CD4-positive, alpha-beta memory T cell (primary cell): Measurements from ENCODE around the gene UGT3A2. TPM values are rescaled to one million over a fixed set of nuclear protein-coding genes. Genes with fewer than 3 reads are reported as not detected.

ENCODE experiments used
- CTCF ChIA-PET: fragments of 350-600 bp; sonication (Branson Sonifier 250); formaldehyde crosslinking; loops from one replicate; lab custom pipeline; 2021; ENCODE audit warnings: inconsistent platforms; ENCODE audit not compliant: partially characterized antibody; lab: Charles Lee
- POLR2A ChIA-PET: fragments of 350-600 bp; sonication (Branson Sonifier 250); formaldehyde crosslinking; loops from one replicate; lab custom pipeline; 2021; ENCODE audit not compliant: partially characterized antibody; lab: Charles Lee
- DNase-seq, 5 donors: peaks; one replicate each; pipeline versions ENCODE4 v3.0.0 to v3.0.0-alpha.2; 2020 to 2022; ENCODE audit warnings: mixed read lengths in 1 of 5
- H3K27ac ChIP-seq: one replicate; pipeline ENCODE4 v1.7.0; 2013; ENCODE audit warnings: low read depth, low read length
- H3K27me3 ChIP-seq: 2 replicates; pipeline ENCODE4 v1.7.0; 2013; ENCODE audit warnings: mild to moderate bottlenecking, low read length, moderate library complexity; ENCODE audit not compliant: insufficient read depth
- H3K36me3 ChIP-seq: 2 replicates; pipeline ENCODE4 v1.7.0; 2013; ENCODE audit warnings: mild to moderate bottlenecking, low read length, moderate library complexity; ENCODE audit not compliant: insufficient read depth
- H3K4me1 ChIP-seq: 2 replicates; pipeline ENCODE4 v1.7.0; 2013; ENCODE audit warnings: mild to moderate bottlenecking, low read length, moderate library complexity; ENCODE audit not compliant: insufficient read depth
- H3K4me3 ChIP-seq, 2 donors: one replicate each; pipeline ENCODE4 v1.7.0; 2013; ENCODE audit warnings: low read length in 2 of 2, mild to moderate bottlenecking in 1 of 2
- H3K9me3 ChIP-seq, 2 donors: one replicate each; pipeline ENCODE4 v1.7.0; 2013; ENCODE audit warnings: low read length in 2 of 2, control low read depth in 1 of 2; ENCODE audit not compliant: control insufficient read depth in 1 of 2
- H3K27ac Mint-ChIP-seq, 7 donors: one replicate each; pipeline ENCODE4 v1.8.0; 2020 to 2021; ENCODE audit warnings: mixed read lengths in 7 of 7, mild to moderate bottlenecking in 6 of 7, inconsistent platforms in 3 of 7, moderate library complexity in 3 of 7
- H3K27me3 Mint-ChIP-seq, 2 donors: one replicate each; pipeline ENCODE4 v1.8.0; 2020 to 2021; ENCODE audit warnings: mixed read lengths in 2 of 2
- H3K36me3 Mint-ChIP-seq, 2 donors: one replicate each; pipeline ENCODE4 v1.8.0; 2020 to 2021; ENCODE audit warnings: mixed read lengths in 2 of 2, inconsistent platforms in 1 of 2, mild to moderate bottlenecking in 1 of 2
- H3K4me1 Mint-ChIP-seq, 4 donors: one replicate each; pipeline ENCODE4 v1.8.0; 2020 to 2021; ENCODE audit warnings: mixed read lengths in 4 of 4, mild to moderate bottlenecking in 1 of 4
- H3K4me3 Mint-ChIP-seq, 8 donors: one replicate each; pipeline ENCODE4 v1.8.0; 2020 to 2021; ENCODE audit warnings: mixed read lengths in 8 of 8, mild to moderate bottlenecking in 7 of 8, moderate library complexity in 6 of 8, inconsistent platforms in 3 of 8
- H3K9me3 Mint-ChIP-seq, 8 donors: one replicate each; pipeline ENCODE4 v1.8.0; 2020 to 2021; ENCODE audit warnings: mixed read lengths in 8 of 8, mild to moderate bottlenecking in 5 of 8, inconsistent platforms in 3 of 8, moderate library complexity in 1 of 8
- intact Hi-C: fragments of 100-400 bp; cut with micrococcal nuclease; formaldehyde crosslinking; loops from one replicate; pipeline ENCODE4 v1.15.1; 2023
- polyA plus RNA-seq, 2 donors: library from polyadenylated mRNA; unstranded; fragments of 300-500 nt; fragmentation: Illumina TruSeq; gene quantifications; one replicate each; pipeline ENCODE4 v1.2.3, GENCODE V29; 2021
- total RNA-seq, 2 experiments: library from RNA; stranded (reverse); gene quantifications; one replicate each; pipeline ENCODE4 v1.2.3, GENCODE V29; 2021

The UGT3A2 gene
- total and polyA plus RNA-seq, 4 experiments from 2014 or later: 0.17 TPM; not detected in 3

DNA sequence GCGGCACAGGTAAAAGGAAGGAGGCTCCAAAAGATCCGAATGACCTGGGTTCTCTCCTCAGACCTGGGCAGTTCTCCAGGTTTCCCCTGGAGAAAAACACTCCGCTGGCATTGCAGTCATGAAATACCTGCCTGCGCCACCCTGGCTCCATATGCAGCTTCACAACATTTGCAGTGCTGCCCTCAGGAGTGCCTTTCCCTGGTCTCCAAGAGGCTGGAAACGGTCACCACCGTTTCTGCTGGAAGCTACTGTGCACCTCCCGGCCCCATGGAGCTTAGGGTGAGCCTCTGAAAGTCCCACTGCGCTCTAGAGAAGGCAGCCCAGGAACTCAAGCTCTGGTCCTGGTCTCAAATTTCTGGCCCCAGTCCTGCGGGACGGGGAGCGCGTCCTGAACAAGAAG, 76.2 kb downstream of the UGT3A2 start:
- H3K4me3 Mint-ChIP-seq: no peak overlapping the region
- no peaks in the 10 kb centered on the region for H3K9me3 Mint-ChIP-seq
- H3K27ac Mint-ChIP-seq: no peak overlapping the region
- no peaks in the 10 kb centered on the region for H3K9me3 ChIP-seq
- peaks cover 16 to 19% of the 10 kb centered on the region in 2 donors for H3K27me3 Mint-ChIP-seq
- DNase-seq: no peak
- H3K36me3 Mint-ChIP-seq: no peaks in the 10 kb centered on the region
- CTCF ChIA-PET: no interaction called here
- H3K36me3 ChIP-seq: no peaks in the 10 kb centered on the region
- H3K27ac ChIP-seq: no peak overlapping the region
- peaks cover 0 to 2% (median 0%) of the 10 kb centered on the region in 4 donors for H3K4me1 Mint-ChIP-seq
- POLR2A ChIA-PET: no interaction called here
- intact Hi-C loops: no loop called here
- H3K4me3 ChIP-seq: no peak overlapping the region
- H3K4me1 ChIP-seq: no peaks in the 10 kb centered on the region
- no peaks in the 10 kb centered on the region for H3K27me3 ChIP-seq

DNA sequence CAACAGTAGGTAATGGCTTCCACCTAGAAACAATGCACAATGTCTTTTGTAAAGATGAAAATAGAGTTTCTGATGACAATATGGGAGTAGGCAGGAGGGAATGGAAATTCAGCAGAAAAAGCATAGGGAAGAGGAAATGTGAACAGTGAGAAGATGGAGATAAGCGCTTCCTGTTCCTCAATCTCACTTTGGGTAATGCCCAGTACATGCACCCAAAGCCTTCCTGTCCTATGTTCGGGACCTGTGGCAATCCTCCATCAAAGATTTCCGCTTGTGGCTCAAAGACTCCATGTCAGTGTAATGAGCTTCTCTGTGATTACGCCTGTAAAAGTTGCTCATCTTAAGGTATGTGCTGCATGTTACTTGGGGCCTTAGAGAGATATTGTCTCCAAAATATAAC, 78.2 kb downstream of the UGT3A2 start:
- intact Hi-C loops: no loop called here
- Histone ChIP-seq H3K27me3 (no peaks in the 10 kb centered on the region), H3K27ac (no peak overlapping the region), H3K9me3 (no peaks in the 10 kb centered on the region), H3K36me3 (no peaks in the 10 kb centered on the region), H3K4me1 (no peaks in the 10 kb centered on the region), H3K4me3 (no peak overlapping the region)
- peaks cover 0 to 2% (median 0%) of the 10 kb centered on the region in 4 donors for H3K4me1 Mint-ChIP-seq
- DNase-seq: no peak
- no peak overlapping the region for H3K27ac Mint-ChIP-seq
- peaks cover 0 to 2% (median 0%) of the 10 kb centered on the region in 8 donors for H3K9me3 Mint-ChIP-seq
- CTCF ChIA-PET: no interaction called here
- POLR2A ChIA-PET: no interaction called here
- H3K36me3 Mint-ChIP-seq: no peaks in the 10 kb centered on the region
- H3K27me3 Mint-ChIP-seq: peaks cover 14 to 20% of the 10 kb centered on the region in 2 donors
- H3K4me3 Mint-ChIP-seq: no peak overlapping the region

DNA sequence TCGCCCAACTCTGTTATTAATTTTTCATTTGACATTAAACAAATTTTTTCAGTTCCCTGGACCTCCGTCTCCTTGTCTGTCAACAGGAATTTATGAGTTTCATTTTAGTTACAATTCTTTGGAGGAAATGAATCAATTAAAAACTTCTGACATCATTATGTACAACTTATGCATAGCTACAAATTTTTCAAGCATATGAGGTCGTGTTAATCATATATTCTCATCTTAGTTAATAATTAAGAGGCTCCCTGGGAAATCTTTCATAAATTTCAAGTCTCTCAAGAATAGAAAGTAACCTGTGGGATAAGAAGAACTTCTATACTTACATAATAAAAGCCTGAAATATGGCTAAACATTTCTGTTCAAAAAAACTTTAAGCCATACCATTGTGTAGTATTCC, 78.9 kb downstream of the UGT3A2 start:
- Histone ChIP-seq H3K9me3 (no peaks in the 10 kb centered on the region), H3K36me3 (no peaks in the 10 kb centered on the region), H3K4me3 (no peak overlapping the region), H3K27ac (no peak overlapping the region), H3K4me1 (no peaks in the 10 kb centered on the region), H3K27me3 (no peaks in the 10 kb centered on the region)
- ChIA-PET POLR2A (no interaction called here), CTCF (no interaction called here)
- H3K9me3 Mint-ChIP-seq: peaks cover 2 to 4% (median 2%) of the 10 kb centered on the region in 8 donors
- peaks cover 15 to 20% of the 10 kb centered on the region in 2 donors for H3K27me3 Mint-ChIP-seq
- intact Hi-C loops: no loop called here
- H3K27ac Mint-ChIP-seq: no peak overlapping the region
- no peak for DNase-seq
- no peaks in the 10 kb centered on the region for H3K36me3 Mint-ChIP-seq
- H3K4me3 Mint-ChIP-seq: no peak overlapping the region
- peaks cover 0 to 2% (median 0%) of the 10 kb centered on the region in 4 donors for H3K4me1 Mint-ChIP-seq

Other genes with a start within 250 kb of the UGT3A2 start
- 1,000 to 10,000 TPM; 2,390 to 2,440 TPM for gene IL7R, start 210.0 kb downstream of the UGT3A2 start, total RNA-seq
- 1,000 to 10,000 TPM in 1 of 2 donors, 100 to 1,000 TPM in 1; 514 to 1,212 TPM for gene IL7R, start 210.0 kb downstream of the UGT3A2 start, polyA plus RNA-seq
- not detected for gene CAPSL, start 128.3 kb downstream of the UGT3A2 start, total RNA-seq
- not detected for gene CAPSL, start 128.3 kb downstream of the UGT3A2 start, polyA plus RNA-seq
- gene UGT3A1, start 75.5 kb downstream of the UGT3A2 start, total RNA-seq: not detected
- not detected for gene UGT3A1, start 75.5 kb downstream of the UGT3A2 start, polyA plus RNA-seq
- gene LMBRD2, start 85.0 kb upstream of the UGT3A2 start, total RNA-seq: 10 to 100 TPM; 16.0 to 16.6 TPM
- gene LMBRD2, start 85.0 kb upstream of the UGT3A2 start, polyA plus RNA-seq: 1 to 10 TPM; 3.0 to 4.1 TPM
- 10 to 100 TPM; 21.0 to 23.9 TPM for gene SKP2, start 85.2 kb upstream of the UGT3A2 start, total RNA-seq
- 10 to 100 TPM; 18.3 to 19.2 TPM for gene SKP2, start 85.2 kb upstream of the UGT3A2 start, polyA plus RNA-seq
- gene NADK2, start 175.0 kb upstream of the UGT3A2 start, total RNA-seq: 10 to 100 TPM; 14.1 to 14.5 TPM
- gene NADK2, start 175.0 kb upstream of the UGT3A2 start, polyA plus RNA-seq: 1 to 10 TPM; 5.8 to 7.9 TPM
- not detected for gene RANBP3L, start 235.0 kb upstream of the UGT3A2 start, total RNA-seq
- gene RANBP3L, start 235.0 kb upstream of the UGT3A2 start, polyA plus RNA-seq: not detected